Activated CD8-positive, alpha-beta memory T cell treated with anti-CD3 and anti-CD28 coated beads, Interleukin-2, amount 50 U/mL, for 48 hours (primary cell): Measurements from ENCODE around the gene FAP.

Experiments
- DNase-seq: peaks from one replicate; pipeline ENCODE4 v3.0.0-alpha.2; 2020

Gene FAP

DNA sequence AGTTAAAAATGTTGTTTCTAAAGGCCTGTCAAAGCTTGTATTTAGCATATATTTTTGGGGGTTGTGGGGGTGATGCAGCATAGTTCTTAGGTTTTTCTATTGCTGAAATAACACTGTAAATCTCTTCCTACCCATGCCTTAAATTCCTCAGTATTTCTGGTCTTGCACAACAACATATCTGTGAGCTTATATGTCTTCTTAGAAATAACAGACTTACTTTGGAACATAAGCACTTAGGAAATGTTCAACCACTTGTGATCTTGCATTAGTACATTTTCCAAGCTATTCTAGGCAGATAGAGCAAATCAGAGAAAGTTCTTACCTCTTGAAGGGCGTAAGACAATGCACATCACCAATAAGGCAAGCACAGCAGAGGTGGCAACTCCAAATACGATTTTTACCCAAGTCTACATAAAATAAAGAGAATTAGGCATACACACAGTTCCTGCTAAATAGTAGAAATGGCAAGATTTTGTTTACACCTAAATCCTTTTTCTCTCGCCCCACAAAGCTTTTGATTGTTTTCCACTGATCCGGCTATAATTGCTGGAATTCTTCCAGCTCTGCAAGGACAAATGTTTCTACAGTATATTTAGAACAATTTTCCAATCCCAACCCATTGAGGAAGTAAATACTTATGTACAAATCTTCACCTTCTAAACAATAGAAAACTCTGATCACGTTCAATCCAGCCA is 512 bp downstream of the FAP start:
- DNase-seq = no peak

DNA sequence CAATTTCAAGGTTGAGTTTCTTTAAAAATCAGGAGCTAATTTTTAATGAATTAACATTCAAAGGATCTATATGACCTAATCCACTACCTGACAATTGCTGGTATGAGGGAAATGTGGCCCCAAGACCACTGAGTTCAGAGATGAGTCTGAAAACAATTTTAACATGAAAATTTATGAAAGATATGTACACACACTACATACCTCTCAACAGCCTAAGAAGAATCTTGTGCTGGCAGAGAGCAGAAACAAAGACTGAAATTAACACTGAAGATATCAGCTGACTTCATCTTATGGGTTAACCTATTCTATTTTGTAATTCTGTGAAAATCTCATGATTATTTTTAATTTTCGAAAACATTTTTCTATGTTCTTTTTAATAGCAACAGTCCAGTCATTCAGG is 1.7 kb downstream of the FAP start:
- DNase-seq = no peak

- no peak for DNase-seq
Observed at GRCh38 chr2:162234620-162235462, 8.4 kb downstream of the FAP start.

- no peak for DNase-seq
Observed at GRCh38 chr2:162233197-162233596, 10.0 kb downstream of the FAP start.

DNA sequence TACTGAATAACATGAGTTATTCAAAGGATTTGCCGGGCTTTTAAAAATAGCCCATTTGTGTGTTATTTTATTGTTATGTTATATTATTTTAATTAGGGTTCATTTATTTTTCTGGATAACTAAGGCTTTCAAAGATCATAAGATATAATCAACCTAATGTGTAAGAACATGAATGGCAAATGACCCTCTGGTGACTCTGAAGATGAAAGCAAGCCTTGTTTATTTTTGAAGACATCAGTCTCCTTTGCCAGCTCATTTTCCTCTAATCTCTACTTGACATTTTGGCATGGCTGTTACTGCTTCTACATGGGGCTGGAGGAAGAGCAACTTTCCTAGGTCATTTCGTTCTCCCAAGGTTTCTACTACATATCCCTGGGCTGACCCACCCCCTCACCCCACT is 10.6 kb downstream of the FAP start:
- no peak for DNase-seq

GRCh38 chr2:162232027-162232426 is 11.2 kb downstream of the FAP start:
- no peak for DNase-seq

DNA sequence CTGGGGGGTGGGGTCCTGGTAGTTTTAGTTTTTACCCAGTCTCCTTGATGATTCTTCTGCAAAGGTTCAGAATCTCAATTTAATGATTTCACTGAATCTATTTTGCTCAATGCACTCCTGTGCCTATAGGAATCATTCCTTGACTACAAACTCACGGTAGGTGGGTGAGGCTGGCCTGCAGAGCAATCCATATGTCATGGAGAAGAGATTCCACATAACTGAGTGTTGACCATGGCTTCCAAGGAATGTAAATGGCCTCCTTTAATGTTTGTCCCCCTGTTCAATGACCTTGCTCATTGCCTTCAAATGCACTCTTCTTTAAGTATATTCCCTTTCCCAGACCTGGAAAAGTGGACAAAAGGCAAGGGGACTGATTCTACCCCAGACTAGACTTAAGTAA is 12.5 kb downstream of the FAP start:
- DNase-seq = no peak

- DNase-seq = no peak
Observed at GRCh38 chr2:162226836-162227235, 16.4 kb downstream of the FAP start.

- DNase-seq = peak; percentile 85
Observed at GRCh38 chr2:162221064-162221463, 22.2 kb downstream of the FAP start.

DNA sequence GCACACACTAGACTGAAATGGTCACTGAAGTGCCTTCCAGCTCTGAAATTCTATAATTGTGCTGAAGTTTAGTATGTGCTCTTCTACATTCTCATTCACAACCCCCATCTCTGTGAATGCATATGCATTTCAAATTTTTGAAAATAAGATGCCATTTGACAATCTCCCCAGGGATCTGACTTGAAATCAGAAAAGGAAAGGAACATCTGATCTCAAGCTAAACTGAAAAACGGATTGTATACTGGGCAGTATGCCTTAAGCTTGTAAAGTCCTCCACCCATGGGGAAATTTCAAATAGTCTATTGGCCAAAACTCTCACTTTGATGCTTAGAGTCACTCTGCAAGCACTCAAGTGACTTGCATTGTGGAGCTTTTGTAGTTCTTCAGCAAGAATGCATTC is 22.9 kb downstream of the FAP start:
- no peak for DNase-seq

DNA sequence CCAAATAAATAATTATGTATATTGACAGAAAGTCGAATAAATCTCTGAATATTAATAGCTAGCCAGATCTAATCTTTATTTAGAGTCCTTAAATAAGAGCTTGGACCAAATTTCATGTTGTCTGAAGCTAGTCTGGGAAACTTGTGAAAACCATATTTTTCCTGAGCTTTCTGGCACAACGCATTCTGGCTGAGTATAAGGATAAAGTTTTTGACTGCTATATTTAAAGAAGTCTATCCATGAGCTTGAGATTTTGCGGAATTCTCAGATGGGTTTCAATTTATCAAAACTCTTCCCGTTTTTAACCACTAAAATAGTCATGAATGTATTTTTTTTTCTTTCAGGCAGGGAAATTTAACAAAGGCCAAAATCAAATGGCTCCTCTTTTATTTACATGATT is 23.8 kb downstream of the FAP start:
- no peak for DNase-seq

- DNase-seq = no peak
Observed at GRCh38 chr2:162217598-162217997, 25.6 kb downstream of the FAP start.

GRCh38 chr2:162215162-162215561 is 28.1 kb downstream of the FAP start:
- no peak for DNase-seq

DNA sequence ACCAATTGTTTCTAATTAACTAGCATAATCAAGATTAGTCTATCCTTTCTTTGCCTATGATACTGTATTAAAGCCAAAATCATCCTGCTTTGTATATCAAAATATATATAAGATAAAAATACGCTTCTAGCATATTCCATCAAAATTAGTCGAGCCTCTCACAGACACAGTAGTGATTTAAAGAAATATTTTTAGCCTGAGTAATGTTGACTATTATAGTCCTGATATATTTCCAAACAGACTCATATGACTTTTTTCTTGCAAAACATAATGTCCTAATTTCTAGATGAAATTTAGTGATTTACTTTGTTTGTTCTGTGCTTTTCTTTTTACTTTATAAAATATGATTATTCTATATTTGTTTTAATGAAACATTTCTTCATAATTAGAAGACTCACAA is 30.9 kb downstream of the FAP start:
- no peak for DNase-seq

DNA sequence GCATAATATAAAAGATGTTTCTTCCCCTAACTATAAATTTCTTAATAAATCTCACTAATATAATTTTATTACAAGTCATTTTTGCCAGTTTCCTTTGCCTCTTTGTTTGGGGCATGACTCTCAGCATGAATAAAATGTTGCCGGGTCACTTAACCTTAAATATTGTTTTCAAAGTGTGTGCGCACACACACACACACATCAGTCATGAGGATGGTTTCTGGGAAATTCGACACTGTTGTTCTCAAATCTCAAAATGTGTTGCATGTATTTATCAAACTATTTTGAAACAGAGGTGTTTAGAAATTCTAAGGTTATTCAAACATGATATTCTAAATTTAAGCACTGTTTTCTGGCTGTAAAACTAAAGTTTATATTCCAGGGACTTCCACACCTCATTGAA is 31.5 kb downstream of the FAP start:
- no peak for DNase-seq

DNA sequence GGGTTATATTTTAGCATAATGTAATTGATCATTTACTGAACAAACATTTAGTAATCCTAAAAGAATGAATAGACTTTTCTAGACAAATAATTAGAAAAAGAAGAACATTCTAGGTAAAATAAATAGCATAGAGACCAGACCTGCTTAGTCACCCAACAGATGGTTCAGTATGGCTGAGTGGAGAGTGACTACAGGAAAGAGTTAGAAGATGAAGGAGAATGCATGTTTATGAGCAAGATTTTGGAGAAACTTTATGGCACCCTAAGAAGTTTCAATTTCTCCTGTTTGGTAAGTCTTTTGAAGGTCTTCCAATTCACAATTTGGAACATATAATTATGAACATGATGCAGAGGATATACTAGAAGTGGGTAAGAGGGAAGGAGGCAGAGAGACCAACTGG is 32.9 kb downstream of the FAP start:
- no peak for DNase-seq

DNA sequence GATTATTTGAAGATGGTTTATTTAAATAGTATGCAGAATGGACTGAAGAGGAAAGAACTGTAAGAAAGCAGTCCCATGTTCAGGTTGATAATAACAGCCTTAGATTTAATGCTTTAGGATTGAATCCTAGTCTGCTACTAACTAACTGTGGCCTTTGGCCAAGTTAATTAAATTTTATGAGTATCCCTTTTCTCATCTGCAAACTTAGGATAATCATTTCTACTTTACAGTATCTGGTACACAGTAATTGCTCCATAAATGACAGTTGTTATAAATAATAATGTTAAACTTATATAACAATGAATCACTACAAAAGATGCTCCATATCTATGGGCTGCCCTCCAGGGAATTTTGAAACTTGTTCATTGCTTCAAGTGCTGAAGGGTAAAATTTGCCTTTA is 41.0 kb downstream of the FAP start:
- DNase-seq = no peak

DNA sequence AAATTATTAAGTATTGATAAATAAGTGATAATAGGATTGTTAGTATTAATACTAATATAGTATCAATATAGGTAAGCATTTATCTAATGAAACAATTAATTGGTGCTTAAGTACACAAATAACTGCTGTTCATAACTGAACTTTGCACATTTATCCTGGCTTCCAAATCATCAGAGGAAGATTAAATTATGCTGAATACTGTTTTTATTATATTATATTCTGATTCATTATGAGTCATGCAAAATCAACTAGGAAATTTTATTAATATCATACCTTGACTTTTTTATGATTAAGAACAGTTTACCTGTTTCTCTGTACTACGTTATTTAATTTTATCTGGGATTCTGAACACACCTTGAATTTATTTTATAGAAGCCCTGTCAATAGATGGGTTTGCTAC is 42.6 kb downstream of the FAP start:
- DNase-seq = no peak

- DNase-seq = no peak
Observed at GRCh38 chr2:162199913-162200312, 43.3 kb downstream of the FAP start.

DNA sequence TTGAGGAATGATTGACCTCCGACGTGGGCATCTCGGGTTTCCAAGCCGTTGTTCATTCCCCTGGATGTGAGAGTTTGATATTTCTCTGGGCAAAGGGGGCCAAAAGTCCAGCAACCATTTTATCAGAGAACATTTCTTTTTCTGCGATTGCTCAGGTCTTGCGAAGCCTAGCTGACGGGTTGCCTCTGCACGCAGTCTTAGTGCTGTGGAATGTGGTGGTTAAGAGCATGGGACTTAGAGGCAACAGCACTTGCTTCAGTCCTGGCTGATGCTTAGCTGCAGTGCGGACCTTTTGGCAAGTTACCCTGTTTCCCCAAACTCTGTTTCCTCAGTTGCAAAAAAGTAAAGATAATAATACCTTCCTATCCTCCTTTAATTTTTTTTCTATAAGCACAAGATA is 45.0 kb downstream of the FAP start:
- no peak for DNase-seq

DNA sequence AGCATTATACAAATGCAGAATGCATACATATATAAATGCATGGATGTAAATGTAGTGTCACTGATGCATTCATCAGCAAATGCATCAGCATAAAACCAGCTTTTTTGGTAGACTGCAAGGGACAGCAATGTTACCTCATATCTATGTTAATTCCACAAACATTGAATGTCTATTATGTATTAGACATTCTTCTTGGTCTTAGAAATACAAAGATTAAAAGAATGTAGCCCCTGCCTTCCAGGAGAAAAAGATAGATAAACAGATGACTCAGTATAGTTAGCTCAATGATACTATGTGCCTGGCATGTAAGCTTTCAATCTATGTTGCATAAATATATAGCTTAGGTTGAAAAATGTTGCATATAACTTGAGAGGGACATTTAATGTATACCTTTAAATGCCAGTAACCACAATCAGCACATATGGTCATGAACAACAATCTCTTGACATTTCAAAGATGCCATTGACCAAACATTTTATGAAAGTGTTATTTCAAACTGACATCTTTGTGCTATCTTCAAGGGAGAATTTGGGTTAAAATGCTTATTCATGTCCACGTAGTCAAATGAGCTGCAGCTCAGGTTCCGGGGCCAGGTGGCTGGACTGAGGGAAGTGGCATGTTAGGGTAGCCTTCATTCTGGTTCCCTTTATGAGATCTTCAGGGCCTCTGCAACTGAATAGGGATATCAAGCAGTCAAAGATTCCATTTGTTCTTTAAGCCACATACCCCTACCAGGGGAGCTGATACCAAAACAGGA is 46.0 kb downstream of the FAP start:
- DNase-seq = no peak

DNA sequence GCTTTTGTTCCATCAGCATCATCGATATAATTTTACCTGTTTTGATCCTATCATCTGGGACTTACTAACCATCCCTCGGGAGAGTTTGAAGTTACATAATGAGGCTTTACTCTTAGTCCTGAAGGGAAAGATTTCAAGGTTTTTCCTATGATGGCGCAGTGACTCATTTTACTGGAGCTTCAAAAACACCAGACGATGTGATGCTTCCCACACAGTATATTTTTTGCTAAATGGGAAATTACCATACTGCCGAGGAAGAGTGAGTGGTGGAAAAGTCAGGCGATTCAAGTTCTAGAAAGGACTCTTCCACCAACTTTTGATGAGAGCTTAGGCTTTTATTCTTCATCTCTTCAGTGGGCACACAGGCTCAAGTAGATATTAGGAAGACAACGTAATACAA is 46.6 kb downstream of the FAP start:
- DNase-seq = no peak

- no peak for DNase-seq
Observed at GRCh38 chr2:162188451-162188850, 54.8 kb downstream of the FAP start.
